T-cell (primary cell): Measurements from ENCODE around the gene CA10. TPM values are rescaled to one million over a fixed set of nuclear protein-coding genes. Genes with fewer than 3 reads are reported as not detected.

Experiments used
- ATAC-seq, 4 experiments: fragments of 200-7000 bp in 3 of 4; fragments of 150-1000 bp in 1 of 4; cut with Tn5 transposase; replicated peaks in 1 of 4; 1 replicate in 3 of 4; 2 replicates in 1 of 4; pipeline ENCODE4 v1.10.0; 2021; ENCODE audit warnings: moderate library complexity in 3 of 4, mild to moderate bottlenecking in 2 of 4, moderate number of reproducible peaks in 1 of 4
- CTCF ChIA-PET, 2 donors: fragments of 300-600 bp; sonication (Branson Sonifier 250); formaldehyde crosslinking; loops; one replicate each; lab custom pipeline; 2022; ENCODE audit warnings: antibody characterized with exemption in 2 of 2; lab: Charles Lee
- POLR2A ChIA-PET, 2 donors: fragments of 300-600 bp; sonication (Branson Sonifier 250); formaldehyde crosslinking; loops; one replicate each; lab custom pipeline; 2022; ENCODE audit warnings: antibody characterized with exemption in 2 of 2; lab: Charles Lee
- DNase-seq, 35 experiments: peaks; one replicate each; pipeline versions ENCODE4 v3.0.0 to v3.0.0-alpha.2; 2013 to 2023
- H3K27ac ChIP-seq: one replicate; pipeline ENCODE4 v1.5.1; 2013; ENCODE audit warnings: low read length
- H3K27me3 ChIP-seq, 2 experiments: replicated peaks in 1 of 2; 1 replicate in 1 of 2; 2 replicates in 1 of 2; pipeline versions ENCODE4 v1.6.1 to v1.7.0; 2013; ENCODE audit warnings: low read length in 1 of 2, mixed read lengths in 1 of 2; ENCODE audit not compliant: control insufficient read depth in 2 of 2, insufficient read depth in 2 of 2; ENCODE audit errors: extremely low read depth in 1 of 2
- H3K36me3 ChIP-seq, 2 donors: 1 replicate in 1 of 2; 2 replicates in 1 of 2; pipeline versions ENCODE4 v1.6.1 to v1.7.0; 2013; ENCODE audit warnings: low read length in 1 of 2; ENCODE audit not compliant: control insufficient read depth in 2 of 2, insufficient read depth in 1 of 2; ENCODE audit errors: extremely low read depth in 1 of 2
- H3K4me1 ChIP-seq, 2 experiments: 1 replicate in 1 of 2; 2 replicates in 1 of 2; pipeline versions ENCODE4 v1.6.1 to v1.7.0; 2013; ENCODE audit warnings: low read length in 2 of 2, mixed read lengths in 1 of 2; ENCODE audit not compliant: insufficient read depth in 2 of 2, control insufficient read depth in 1 of 2; ENCODE audit errors: extremely low read depth in 1 of 2
- H3K4me3 ChIP-seq, 2 donors: 1 replicate in 1 of 2; 2 replicates in 1 of 2; pipeline versions ENCODE4 v1.5.1 to v1.7.0; 2013; ENCODE audit warnings: mild to moderate bottlenecking in 2 of 2, low read length in 1 of 2, moderate library complexity in 1 of 2; ENCODE audit not compliant: control insufficient read depth in 1 of 2; ENCODE audit errors: extremely low read depth in 1 of 2
- H3K9me3 ChIP-seq: 2 replicates; pipeline ENCODE4 v1.7.0; 2013
- H3K27ac Mint-ChIP-seq, 2 donors: one replicate each; pipeline ENCODE4 v1.8.0; 2020 to 2021; ENCODE audit warnings: mild to moderate bottlenecking in 2 of 2, mixed read lengths in 2 of 2
- H3K27me3 Mint-ChIP-seq, 2 donors: one replicate each; pipeline ENCODE4 v1.8.0; 2021 to 2022; ENCODE audit warnings: mixed read lengths in 2 of 2
- H3K36me3 Mint-ChIP-seq: one replicate; pipeline ENCODE4 v1.8.0; 2021; ENCODE audit warnings: mixed read lengths
- H3K4me1 Mint-ChIP-seq, 3 donors: one replicate each; pipeline ENCODE4 v1.8.0; 2020 to 2022; ENCODE audit warnings: mixed read lengths in 3 of 3, mild to moderate bottlenecking in 1 of 3
- H3K4me3 Mint-ChIP-seq, 3 donors: one replicate each; pipeline ENCODE4 v1.8.0; 2020 to 2022; ENCODE audit warnings: mild to moderate bottlenecking in 3 of 3, mixed read lengths in 3 of 3, moderate library complexity in 3 of 3
- H3K9me3 Mint-ChIP-seq, 3 donors: one replicate each; pipeline ENCODE4 v1.8.0; 2020 to 2022; ENCODE audit warnings: mixed read lengths in 3 of 3
- WGBS: methylation state at CpG from one replicate; pipeline ENCODE4 v1.1.5; 2013; ENCODE audit warnings: missing lambda C conversion rate; ENCODE audit not compliant: insufficient coverage; 5-methylcytosine and 5-hydroxymethylcytosine counted together
- total RNA-seq, 35 experiments: library from RNA in 6 of 35; stranded (reverse) in 6 of 35; fragments of 120-200 nt in 1 of 35; gene quantifications; one replicate each; pipeline versions ENCODE4 v1.2.1 to v1.2.4 and lab custom pipeline; 2013 to 2026

The CA10 gene
- total RNA-seq, 5 donors from 2014 or later (not counting 1 experiment from before 2014, with no cell fraction given) = 0.30 TPM; not detected in 4

GRCh38 chr17:52048137-52048898 lies 110.2 kb downstream of the CA10 start:
- ChIA-PET CTCF (no interaction called here), POLR2A (no interaction called here)
- ATAC-seq (no peak), DNase-seq (no peak)
- Mint-ChIP-seq H3K27ac (no peak overlapping the region), H3K9me3 (peaks cover 0 to 8% (median 5%) of the 10 kb centered on the region in 3 donors), H3K27me3 (peaks cover 5 to 12% of the 10 kb centered on the region in 2 donors), H3K36me3 (no peaks in the 10 kb centered on the region), H3K4me3 (no peak overlapping the region), H3K4me1 (no peaks in the 10 kb centered on the region)
- H3K36me3 ChIP-seq = no peaks in the 10 kb centered on the region
- H3K9me3 ChIP-seq = no peaks in the 10 kb centered on the region
- no peaks in the 10 kb centered on the region for H3K4me1 ChIP-seq
- H3K4me3 ChIP-seq = no peak overlapping the region
- H3K27ac ChIP-seq = no peak overlapping the region
- H3K27me3 ChIP-seq = peaks cover 0 to 3% of the 10 kb centered on the region in 2 experiments
- no CpG with 5 or more reads among the region's 5 CpGs for WGBS

GRCh38 chr17:52047086-52047485 lies 111.4 kb downstream of the CA10 start:
- peaks cover 0 to 3% of the 10 kb centered on the region in 2 experiments for H3K27me3 ChIP-seq
- Mint-ChIP-seq H3K9me3 (peaks cover 0 to 8% (median 5%) of the 10 kb centered on the region in 3 donors), H3K36me3 (no peaks in the 10 kb centered on the region), H3K4me1 (no peaks in the 10 kb centered on the region), H3K27ac (no peak overlapping the region), H3K27me3 (peaks cover 5 to 12% of the 10 kb centered on the region in 2 donors), H3K4me3 (no peak overlapping the region)
- POLR2A ChIA-PET = no interaction called here
- CTCF ChIA-PET = no interaction called here
- no peaks in the 10 kb centered on the region for H3K4me1 ChIP-seq
- H3K9me3 ChIP-seq = no peaks in the 10 kb centered on the region
- no peak for ATAC-seq
- H3K4me3 ChIP-seq = no peak overlapping the region
- no peak overlapping the region for H3K27ac ChIP-seq
- DNase-seq = no peak
- H3K36me3 ChIP-seq = no peaks in the 10 kb centered on the region

- no peak overlapping the region for H3K27ac Mint-ChIP-seq
- Histone ChIP-seq H3K9me3 (no peaks in the 10 kb centered on the region), H3K27ac (no peak overlapping the region), H3K4me3 (no peak overlapping the region), H3K4me1 (no peaks in the 10 kb centered on the region), H3K36me3 (no peaks in the 10 kb centered on the region), H3K27me3 (peaks cover 0 to 3% of the 10 kb centered on the region in 2 experiments)
- ATAC-seq (no peak), DNase-seq (no peak)
- H3K4me1 Mint-ChIP-seq = no peaks in the 10 kb centered on the region
- CTCF ChIA-PET = no interaction called here
- peaks cover 0 to 2% of the 10 kb centered on the region in 2 donors for H3K27me3 Mint-ChIP-seq
- POLR2A ChIA-PET = no interaction called here
- H3K4me3 Mint-ChIP-seq = no peak overlapping the region
- no peaks in the 10 kb centered on the region for H3K9me3 Mint-ChIP-seq
- WGBS = no CpG with 5 or more reads among the region's 1 CpG
- H3K36me3 Mint-ChIP-seq = no peaks in the 10 kb centered on the region
Observed at GRCh38 chr17:52041123-52041617, 117.3 kb downstream of the CA10 start.

- Mint-ChIP-seq H3K27ac (no peak overlapping the region), H3K36me3 (no peaks in the 10 kb centered on the region), H3K27me3 (peaks cover 0 to 15% of the 10 kb centered on the region in 2 donors), H3K4me1 (no peaks in the 10 kb centered on the region), H3K9me3 (no peaks in the 10 kb centered on the region), H3K4me3 (no peak overlapping the region)
- DNase-seq (no peak), ATAC-seq (no peak)
- CTCF ChIA-PET = no interaction called here
- H3K4me3 ChIP-seq = no peak overlapping the region
- H3K9me3 ChIP-seq = no peaks in the 10 kb centered on the region
- no peak overlapping the region for H3K27ac ChIP-seq
- POLR2A ChIA-PET = no interaction called here
- H3K36me3 ChIP-seq = no peaks in the 10 kb centered on the region
- no peaks in the 10 kb centered on the region for H3K27me3 ChIP-seq
- H3K4me1 ChIP-seq = no peaks in the 10 kb centered on the region
Observed at GRCh38 chr17:52036416-52036815, 122.1 kb downstream of the CA10 start.

- DNase-seq (no peak), ATAC-seq (no peak)
- no peak overlapping the region for H3K27ac Mint-ChIP-seq
- Histone ChIP-seq H3K9me3 (no peaks in the 10 kb centered on the region), H3K4me1 (no peaks in the 10 kb centered on the region), H3K4me3 (no peak overlapping the region), H3K36me3 (no peaks in the 10 kb centered on the region), H3K27ac (no peak overlapping the region), H3K27me3 (no peaks in the 10 kb centered on the region)
- POLR2A ChIA-PET = no interaction called here
- 74% methylated on average over 3 of the region's 6 CpGs for whole genome bisulfite sequencing
- H3K4me1 Mint-ChIP-seq = no peaks in the 10 kb centered on the region
- H3K4me3 Mint-ChIP-seq = no peak overlapping the region
- H3K27me3 Mint-ChIP-seq = peaks cover 0 to 15% of the 10 kb centered on the region in 2 donors
- CTCF ChIA-PET = no interaction called here
- no peaks in the 10 kb centered on the region for H3K9me3 Mint-ChIP-seq
- no peaks in the 10 kb centered on the region for H3K36me3 Mint-ChIP-seq
Observed at GRCh38 chr17:52035336-52035915, 123.1 kb downstream of the CA10 start.

GRCh38 chr17:52032454-52032853 lies 126.1 kb downstream of the CA10 start:
- H3K9me3 Mint-ChIP-seq = no peaks in the 10 kb centered on the region
- POLR2A ChIA-PET = no interaction called here
- no peaks in the 10 kb centered on the region for H3K36me3 Mint-ChIP-seq
- Histone ChIP-seq H3K27me3 (no peaks in the 10 kb centered on the region), H3K4me1 (no peaks in the 10 kb centered on the region), H3K9me3 (no peaks in the 10 kb centered on the region), H3K4me3 (no peak overlapping the region), H3K27ac (no peak overlapping the region), H3K36me3 (no peaks in the 10 kb centered on the region)
- H3K27me3 Mint-ChIP-seq = peaks cover 0 to 23% of the 10 kb centered on the region in 2 donors
- ATAC-seq = no peak
- H3K4me1 Mint-ChIP-seq = no peaks in the 10 kb centered on the region
- no peak overlapping the region for H3K27ac Mint-ChIP-seq
- CTCF ChIA-PET = no interaction called here
- no peak for DNase-seq
- no peak overlapping the region for H3K4me3 Mint-ChIP-seq
- WGBS = 60% methylated on average over 1 of the region's 3 CpGs
